HL-60 (cell line): ENCODE results near the gene PAPPA2.

ENCODE experiments used
- DNase-seq, 2 experiments: peaks; one replicate each; pipeline ENCODE4 v3.0.0-alpha.2; 2010 to 2020; ENCODE audit warnings: low read depth in 1 of 2, low spot score in 1 of 2
- H3K27ac ChIP-seq: fragments of 250-450 bp; sonication (Bioruptor Pico); replicated peaks from 2 replicates; pipeline ENCODE4 v1.5.1; 2020; ENCODE audit warnings: mild to moderate bottlenecking, moderate library complexity
- H3K27me3 ChIP-seq: fragments of 250-450 bp; sonication (Bioruptor Pico); 2 replicates; pipeline ENCODE4 v1.5.1; 2021; ENCODE audit warnings: mild to moderate bottlenecking, moderate library complexity; ENCODE audit not compliant: insufficient read depth, poor library complexity, severe bottlenecking
- H3K4me3 ChIP-seq: replicated peaks from 2 replicates; pipeline ENCODE4 v1.5.1; 2011; ENCODE audit warnings: mild to moderate bottlenecking, control low read depth, low read length; ENCODE audit not compliant: insufficient read depth
- CTCF ChIP-seq: IDR thresholded peaks from one replicate; pipeline ENCODE4 v1.5.1; 2011; ENCODE audit warnings: low read length, control low read depth, inconsistent platforms; ENCODE audit not compliant: insufficient read depth
- GABPA ChIP-seq: IDR thresholded peaks from 2 replicates; pipeline ENCODE4 v1.6.1; 2012; ENCODE audit warnings: low read depth
- POLR2AphosphoS5 ChIP-seq: IDR thresholded peaks from 2 replicates; pipeline ENCODE4 v1.6.1; 2012; ENCODE audit warnings: low read depth
- REST ChIP-seq: IDR thresholded peaks from 2 replicates; pipeline ENCODE4 v1.6.1; 2012; ENCODE audit warnings: low read depth; ENCODE audit not compliant: insufficient replicate concordance
- SPI1 ChIP-seq: IDR thresholded peaks from 2 replicates; pipeline ENCODE4 v1.6.1; 2012; ENCODE audit warnings: low read depth, mild to moderate bottlenecking, borderline replicate concordance

PAPPA2 gene

DNA sequence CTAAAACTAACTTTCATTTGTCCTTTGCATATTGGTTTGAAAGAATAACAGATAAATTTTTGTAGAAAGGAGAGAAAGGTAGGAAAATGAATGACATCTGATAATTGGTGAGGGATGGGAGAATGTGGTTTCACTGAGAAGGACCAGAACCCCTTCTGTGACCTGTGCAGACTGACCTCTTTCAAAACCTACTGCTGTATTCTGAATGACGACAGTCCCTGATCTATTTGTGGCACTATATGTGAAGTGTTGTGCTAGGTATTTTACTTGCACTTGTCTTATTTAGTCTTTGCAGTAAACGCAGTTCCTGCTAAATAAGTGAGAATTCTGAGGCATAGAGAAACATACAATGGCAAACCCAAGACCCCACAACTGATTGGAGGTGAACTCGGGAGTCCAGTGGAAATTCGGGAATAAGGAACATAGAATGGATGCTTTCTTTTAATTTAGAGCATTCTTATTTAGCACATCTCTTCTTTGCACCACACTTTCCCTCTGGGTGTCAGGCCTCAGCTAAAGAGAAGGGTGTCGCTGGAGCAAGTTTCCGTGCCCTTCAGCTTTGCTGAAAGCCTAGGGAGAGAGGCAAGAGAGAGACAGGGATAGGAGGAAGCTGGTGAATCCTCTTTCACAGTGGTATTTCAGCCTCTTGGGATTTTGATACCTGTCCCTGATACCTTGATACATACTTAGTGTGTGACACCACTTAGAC, 230.2 kb downstream of the PAPPA2 start:
- no peak overlapping the region for H3K4me3 ChIP-seq
- no peak for DNase-seq
- TF ChIP-seq CTCF (no peak), REST (no peak), SPI1 (no peak), GABPA (no peak), POLR2AphosphoS5 (no peak)
- H3K27me3 ChIP-seq, result no peaks in the 10 kb centered on the region
- H3K27ac ChIP-seq, result no peak overlapping the region

DNA sequence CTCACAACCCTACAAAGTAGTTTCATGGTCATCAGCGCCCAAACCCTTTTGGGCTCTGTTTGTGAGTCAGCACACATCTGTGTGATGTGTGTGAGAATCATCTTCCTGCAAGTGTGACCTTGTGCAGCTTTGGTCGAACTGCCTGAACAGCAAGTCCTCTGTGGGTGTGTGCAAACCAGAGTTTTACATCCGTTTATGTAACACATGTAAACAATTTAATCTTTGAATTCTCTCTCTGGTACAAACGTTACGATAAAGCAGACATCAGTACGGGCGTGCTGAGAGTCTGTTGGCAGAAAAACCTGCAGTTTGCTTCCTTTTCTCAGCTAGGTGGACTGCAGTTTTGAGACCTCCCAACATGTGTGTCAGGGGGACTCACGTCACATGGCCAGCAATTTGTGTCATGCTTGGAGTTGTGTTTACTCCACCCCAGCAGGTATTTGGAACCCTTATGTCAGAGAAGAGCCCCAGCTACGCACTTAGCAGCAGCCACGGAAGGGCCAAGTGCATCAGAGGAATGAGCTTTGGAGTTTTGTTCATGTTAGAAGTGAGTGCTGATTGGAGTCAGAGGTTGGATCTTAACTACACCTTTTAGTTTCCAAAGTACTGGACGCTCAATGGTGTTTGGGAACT, 230.8 kb downstream of the PAPPA2 start:
- DNase-seq, result no peak

More for the DNA sequence above, 230.8 kb downstream of the PAPPA2 start:
- no peaks in the 10 kb centered on the region for H3K27me3 ChIP-seq
- TF ChIP-seq GABPA (no peak), SPI1 (no peak), POLR2AphosphoS5 (no peak), CTCF (no peak), REST (no peak)
- no peak overlapping the region for H3K27ac ChIP-seq
- no peak overlapping the region for H3K4me3 ChIP-seq
